OCI-LY3 (cell line): ENCODE data around the gene NOP56.

ENCODE experiments used
- H2AFZ ChIP-seq: fragments of 200-600, 300-600 bp; shearing (Covaris generic); 2 replicates; pipeline ENCODE4 v1.6.0; 2014; ENCODE audit warnings: antibody characterized with exemption, low read depth, low read length
- H3K27ac ChIP-seq: fragments of 200-600, 300-600 bp; sonication (generic); 2 replicates; pipeline ENCODE4 v1.5.1; 2014; ENCODE audit warnings: mild to moderate bottlenecking, low read length, moderate library complexity, mixed read lengths
- H3K27me3 ChIP-seq: fragments of 200-600, 300-600 bp; sonication (generic); 2 replicates; pipeline ENCODE4 v1.6.1; 2014; ENCODE audit warnings: low read depth, low read length, mixed read lengths
- H3K36me3 ChIP-seq: fragments of 200-600, 300-600 bp; sonication (generic); replicated peaks from 2 replicates; pipeline ENCODE3; 2014; ENCODE audit warnings: low read depth, low read length, mixed read lengths
- H3K4me1 ChIP-seq: fragments of 300-600, 200-600 bp; sonication (generic); 2 replicates; pipeline ENCODE4 v1.6.1; 2014; ENCODE audit warnings: low read length, mixed read lengths
- H3K4me2 ChIP-seq: fragments of 200-600, 300-600 bp; sonication (generic); 2 replicates; pipeline ENCODE4 v1.6.1; 2014; ENCODE audit warnings: low read length, mixed read lengths
- H3K4me3 ChIP-seq: fragments of 300-600, 200-600 bp; sonication (generic); 2 replicates; pipeline ENCODE4 v1.5.1; 2014; ENCODE audit warnings: antibody characterized with exemption, mild to moderate bottlenecking, low read length, moderate library complexity
- H3K79me2 ChIP-seq: fragments of 300-600, 200-600 bp; shearing (Covaris generic); 2 replicates; pipeline ENCODE4 v1.6.1; 2014; ENCODE audit warnings: mild to moderate bottlenecking, low read length, mixed read lengths
- H3K9ac ChIP-seq: fragments of 300-600, 200-600 bp; shearing (Covaris generic); 2 replicates; pipeline ENCODE4 v1.6.0; 2014; ENCODE audit warnings: mild to moderate bottlenecking, low read length, moderate library complexity
- H3K9me3 ChIP-seq: fragments of 200-600, 300-600 bp; shearing (Covaris generic); 2 replicates; pipeline ENCODE4 v1.6.1; 2014; ENCODE audit warnings: low read length, mixed read lengths; ENCODE audit not compliant: insufficient read depth
- H4K20me1 ChIP-seq: fragments of 200-600, 300-600 bp; sonication (generic); 2 replicates; pipeline ENCODE4 v1.6.1; 2016; ENCODE audit warnings: low read length, mixed read lengths; ENCODE audit not compliant: insufficient read depth
- CTCF ChIP-seq: fragments of 200-600, 300-600 bp; sonication (generic); IDR thresholded peaks from 2 replicates; pipeline ENCODE4 v1.5.1; 2014; ENCODE audit warnings: antibody characterized with exemption, low read length, low read depth
- EZH2phosphoT487 ChIP-seq: fragments of 200-600 bp; shearing (Covaris generic); IDR thresholded peaks from 2 replicates; pipeline ENCODE4 v1.6.1; 2018; ENCODE audit warnings: antibody characterized with exemption, mixed run types, low read depth

NOP56 gene

GRCh38 chr20:2705931-2706645 is 53.7 kb downstream of the NOP56 start:
- Histone ChIP-seq H4K20me1 (no peaks in the 10 kb centered on the region), H3K36me3 (no peaks in the 10 kb centered on the region), H3K9ac (no peak overlapping the region), H3K9me3 (no peaks in the 10 kb centered on the region), H3K27ac (no peak overlapping the region), H3K4me1 (peaks cover 13% of the 10 kb centered on the region), H3K27me3 (peaks cover 16% of the 10 kb centered on the region), H3K79me2 (no peaks in the 10 kb centered on the region), H3K4me3 (no peak overlapping the region), H2AFZ (peak overlapping the region; percentile 43; the same call in 1 of the 2 replicates), H3K4me2 (peak overlapping the region; percentile 61)
- TF ChIP-seq CTCF = no peak
- no peak for TF ChIP-seq EZH2phosphoT487

DNA sequence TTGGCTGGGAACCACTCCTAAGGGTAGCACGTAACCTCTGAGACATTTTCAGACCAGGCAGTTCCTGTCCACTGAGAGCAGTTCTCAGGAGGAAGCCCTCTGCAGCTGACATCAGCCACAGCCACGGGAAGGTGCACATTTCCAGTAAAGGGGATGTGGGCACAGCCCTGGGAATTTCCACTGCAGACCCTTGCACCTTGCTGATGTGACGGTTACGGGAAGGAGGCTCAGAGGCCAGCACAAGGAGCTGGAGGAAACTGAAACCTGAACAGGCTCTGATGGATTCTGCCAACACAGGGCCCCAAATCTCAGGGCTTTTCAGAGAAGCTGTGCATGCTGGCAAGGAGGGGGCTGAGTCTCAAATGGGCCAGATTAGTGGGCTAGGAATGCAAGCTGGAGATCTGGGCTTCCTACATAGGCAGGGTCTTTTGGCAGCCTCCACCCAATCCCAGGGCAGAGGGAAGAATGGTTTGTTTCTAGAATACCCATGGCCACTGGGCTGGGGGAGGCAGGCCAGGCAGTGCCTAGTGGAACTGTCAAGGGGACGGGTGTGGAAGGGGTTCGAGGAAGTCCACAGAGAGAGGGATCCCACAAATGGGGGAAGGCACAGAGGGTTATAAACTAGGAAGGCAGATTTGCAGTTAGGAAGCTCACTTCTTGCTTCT is 54.4 kb downstream of the NOP56 start:
- H3K9me3 ChIP-seq = no peaks in the 10 kb centered on the region

DNA sequence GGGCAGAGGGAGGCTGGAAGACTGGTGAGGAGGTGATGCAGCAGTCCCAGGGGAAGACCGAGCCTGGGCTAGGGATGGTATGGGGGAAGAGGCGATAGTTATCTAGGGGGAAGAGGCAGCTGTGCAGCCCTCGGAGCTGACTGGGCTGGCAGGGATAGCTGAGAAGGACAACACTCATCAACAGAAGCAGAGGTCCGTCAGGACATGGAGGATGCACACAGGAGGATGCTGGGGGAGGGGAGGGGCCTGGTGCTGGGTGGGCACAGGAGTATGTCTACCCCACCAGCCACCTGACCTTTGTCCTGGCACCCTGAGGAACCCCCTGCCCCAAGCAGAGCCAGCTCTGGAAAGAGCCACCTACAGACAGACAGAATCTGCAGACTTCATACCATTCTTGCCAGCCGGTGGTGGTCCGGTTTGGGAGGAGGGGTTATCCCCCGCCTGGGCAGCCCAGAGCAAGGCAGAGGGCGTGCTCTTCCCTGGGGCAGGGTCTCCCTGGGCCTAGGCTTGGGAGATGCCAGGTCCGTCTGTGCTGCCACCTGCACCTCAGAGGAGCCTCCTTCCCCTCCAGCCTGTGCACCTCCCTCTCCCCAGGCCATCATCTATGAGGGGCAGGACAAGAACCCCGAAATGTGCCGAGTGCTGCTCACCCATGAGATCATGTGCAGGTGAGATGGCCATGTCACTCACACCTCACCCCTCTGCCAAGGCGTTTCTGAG is 55.1 kb downstream of the NOP56 start:
- Histone ChIP-seq H3K4me3 (peak overlapping the region; percentile 32; the same call in 1 of the 2 replicates), H3K4me1 (peaks cover 13% of the 10 kb centered on the region), H3K9ac (no peak overlapping the region), H2AFZ (peak overlapping the region; percentile 43; the same call in 1 of the 2 replicates), H3K9me3 (no peaks in the 10 kb centered on the region), H3K79me2 (no peaks in the 10 kb centered on the region), H3K36me3 (no peaks in the 10 kb centered on the region), H3K4me2 (peak overlapping the region; percentile 61; the same call in 1 of the 2 replicates), H3K27ac (no peak overlapping the region), H3K27me3 (peaks cover 30% of the 10 kb centered on the region), H4K20me1 (no peaks in the 10 kb centered on the region)
- TF ChIP-seq CTCF (no peak), EZH2phosphoT487 (no peak)

More for the DNA sequence above, 54.4 kb downstream of the NOP56 start:
- Histone ChIP-seq H3K4me1 (peaks cover 13% of the 10 kb centered on the region), H3K4me2 (peak overlapping the region; percentile 61), H3K27ac (no peak overlapping the region), H2AFZ (peak overlapping the region; percentile 43; the same call in 1 of the 2 replicates), H3K9ac (0 out of 2 replicates have a peak overlapping the region, but pooled peaks have one; percentile 1), H3K4me3 (peak overlapping the region; percentile 32; the same call in 1 of the 2 replicates), H3K36me3 (no peaks in the 10 kb centered on the region), H4K20me1 (no peaks in the 10 kb centered on the region), H3K79me2 (no peaks in the 10 kb centered on the region), H3K27me3 (peaks cover 23% of the 10 kb centered on the region)
- TF ChIP-seq EZH2phosphoT487 (no peak), CTCF (no peak)
